GM19043 (cell line): ENCODE results near the gene PPP1R37.

Experiments used
- ATAC-seq: cut with Tn5 transposase; IDR thresholded peaks from one replicate; pipeline ENCODE4 v1.9.1; 2021; ENCODE audit warnings: low read depth; ENCODE audit not compliant: unreplicated experiment

Gene PPP1R37, protein sequence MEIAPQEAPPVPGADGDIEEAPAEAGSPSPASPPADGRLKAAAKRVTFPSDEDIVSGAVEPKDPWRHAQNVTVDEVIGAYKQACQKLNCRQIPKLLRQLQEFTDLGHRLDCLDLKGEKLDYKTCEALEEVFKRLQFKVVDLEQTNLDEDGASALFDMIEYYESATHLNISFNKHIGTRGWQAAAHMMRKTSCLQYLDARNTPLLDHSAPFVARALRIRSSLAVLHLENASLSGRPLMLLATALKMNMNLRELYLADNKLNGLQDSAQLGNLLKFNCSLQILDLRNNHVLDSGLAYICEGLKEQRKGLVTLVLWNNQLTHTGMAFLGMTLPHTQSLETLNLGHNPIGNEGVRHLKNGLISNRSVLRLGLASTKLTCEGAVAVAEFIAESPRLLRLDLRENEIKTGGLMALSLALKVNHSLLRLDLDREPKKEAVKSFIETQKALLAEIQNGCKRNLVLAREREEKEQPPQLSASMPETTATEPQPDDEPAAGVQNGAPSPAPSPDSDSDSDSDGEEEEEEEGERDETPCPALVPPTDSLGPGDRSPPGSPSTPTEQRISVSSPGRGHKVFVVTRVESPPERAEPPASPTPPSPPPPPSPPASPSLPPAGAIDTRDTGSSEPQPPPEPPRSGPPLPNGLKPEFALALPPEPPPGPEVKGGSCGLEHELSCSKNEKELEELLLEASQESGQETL

DNA sequence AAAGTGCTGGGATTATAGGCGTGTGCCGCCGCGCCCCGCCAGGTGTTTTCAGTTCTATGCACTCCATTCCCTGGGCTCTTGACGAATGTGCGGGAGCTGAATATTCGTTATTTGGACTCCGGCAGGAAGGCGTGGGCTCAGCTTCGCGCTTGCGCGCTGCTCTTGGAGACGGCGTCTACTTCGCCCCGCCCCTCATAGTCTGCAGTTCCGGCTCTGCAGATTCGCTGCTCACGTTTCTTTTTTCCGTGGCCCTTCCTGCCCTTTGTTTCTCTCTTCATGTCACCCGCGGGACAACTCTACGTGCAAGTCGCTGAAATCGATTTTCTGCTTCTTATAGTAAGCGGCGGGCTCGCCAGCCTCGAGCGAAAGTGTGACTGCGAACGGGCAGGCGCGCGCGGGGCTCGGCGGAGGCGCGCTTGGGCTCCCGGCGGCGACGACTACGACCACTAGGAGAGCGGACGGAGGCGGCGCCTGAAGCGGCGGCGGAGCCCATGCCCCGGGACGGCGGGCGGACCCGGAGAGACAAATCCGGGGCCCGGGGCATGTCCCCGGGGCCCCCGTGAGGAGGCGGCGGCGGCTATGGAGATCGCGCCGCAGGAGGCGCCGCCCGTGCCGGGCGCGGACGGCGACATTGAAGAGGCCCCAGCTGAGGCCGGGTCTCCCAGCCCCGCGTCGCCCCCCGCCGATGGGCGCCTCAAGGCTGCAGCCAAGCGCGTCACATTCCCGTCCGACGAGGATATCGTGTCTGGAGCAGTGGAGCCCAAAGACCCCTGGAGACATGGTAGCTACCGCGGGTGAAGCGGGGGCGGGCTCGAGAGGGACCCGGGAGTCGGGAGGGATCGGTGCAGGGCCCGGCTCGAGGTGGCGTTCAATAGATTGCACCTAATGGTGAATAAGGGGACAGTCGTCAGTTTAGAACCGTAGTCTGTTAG, at the start of gene PPP1R37:
Gene PPP1R37, plus strand, starts transcription at position 433 of the 932 bp plus-strand sequence. Its CDS starts 147 bp downstream, at position 580.
- ATAC-seq: peak; percentile 54

DNA sequence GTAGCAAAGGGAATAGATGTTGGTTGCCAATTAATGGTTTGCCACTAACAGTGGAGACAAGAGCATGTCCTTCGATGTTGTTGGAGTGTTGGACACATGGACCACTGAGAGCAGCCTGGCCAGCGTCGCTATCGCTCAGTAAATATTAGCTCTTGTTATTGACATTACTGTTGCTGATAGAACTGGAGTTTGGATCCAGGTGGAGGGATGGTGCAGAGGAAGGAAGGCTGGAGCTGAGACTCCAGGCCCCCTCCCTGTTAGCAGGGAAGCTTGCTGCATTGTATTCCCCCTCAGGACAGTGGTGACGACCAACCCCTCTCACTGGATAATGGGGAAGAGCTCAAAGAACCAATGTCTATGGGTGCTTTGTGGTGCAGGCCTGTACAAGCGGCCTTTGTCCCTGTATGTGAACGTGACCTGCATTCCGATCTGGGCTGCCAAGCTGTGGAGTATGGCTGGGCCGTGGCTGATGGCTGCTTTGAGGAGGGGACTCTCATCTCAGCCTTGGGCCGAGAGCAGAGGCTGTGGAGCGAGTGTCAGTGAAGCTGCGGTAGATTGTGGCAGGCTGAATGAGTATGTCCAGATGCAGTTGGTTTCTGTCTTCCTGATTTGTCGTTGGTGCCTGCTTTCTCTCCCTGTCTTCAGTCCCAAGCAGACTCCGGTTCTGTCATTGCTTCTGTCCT, 47.2 kb upstream of the PPP1R37 start:
- ATAC-seq: no peak

DNA sequence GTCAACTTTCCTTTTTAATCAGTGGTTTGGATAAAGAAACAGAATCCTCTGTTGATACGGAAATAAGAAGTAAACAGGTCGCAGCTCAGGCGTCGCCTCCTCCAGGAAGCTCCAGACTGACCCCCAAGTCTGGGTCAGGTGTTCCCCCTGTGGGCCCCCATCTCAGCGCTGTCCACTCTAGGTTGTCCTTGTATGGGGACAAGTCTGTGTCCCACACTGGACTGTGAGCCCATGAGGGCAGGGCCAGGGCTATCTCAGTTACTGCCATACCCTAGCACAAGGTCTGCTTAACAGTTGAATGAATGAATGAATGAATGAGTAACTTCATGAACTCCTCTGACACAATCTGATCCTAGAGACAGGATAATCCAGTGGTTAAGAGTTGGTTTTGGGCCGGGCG, 46.6 kb upstream of the PPP1R37 start:
- ATAC-seq: no peak

DNA sequence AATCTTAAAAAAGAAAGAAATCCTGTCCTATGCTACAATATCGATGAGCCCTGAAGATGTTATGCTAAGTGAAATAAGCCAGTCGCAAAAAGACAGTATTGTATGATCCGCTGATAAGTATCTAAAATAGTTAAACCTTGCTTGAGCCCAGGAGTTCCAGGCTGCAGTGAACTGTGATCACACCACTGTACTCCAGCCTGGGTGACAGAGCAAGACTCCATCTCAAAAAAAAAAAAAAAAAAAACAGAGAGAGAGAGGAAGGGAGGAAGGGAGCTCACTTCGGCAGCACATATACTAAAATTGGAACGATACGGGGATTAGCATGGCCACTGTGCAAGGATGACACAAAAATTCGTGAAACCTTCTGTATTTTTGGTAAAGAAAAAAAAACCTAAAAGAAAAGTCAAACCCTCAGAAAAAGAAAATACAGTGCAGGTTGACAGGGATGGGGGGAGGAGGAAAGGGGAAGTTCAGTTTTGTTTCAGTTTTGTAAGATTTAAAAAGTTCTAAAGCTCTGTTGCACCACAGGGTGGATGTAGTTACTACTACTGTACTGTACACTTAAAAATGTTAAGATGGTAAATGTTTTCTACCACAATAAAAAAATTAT, 45.7 kb upstream of the PPP1R37 start:
- no peak for ATAC-seq

DNA sequence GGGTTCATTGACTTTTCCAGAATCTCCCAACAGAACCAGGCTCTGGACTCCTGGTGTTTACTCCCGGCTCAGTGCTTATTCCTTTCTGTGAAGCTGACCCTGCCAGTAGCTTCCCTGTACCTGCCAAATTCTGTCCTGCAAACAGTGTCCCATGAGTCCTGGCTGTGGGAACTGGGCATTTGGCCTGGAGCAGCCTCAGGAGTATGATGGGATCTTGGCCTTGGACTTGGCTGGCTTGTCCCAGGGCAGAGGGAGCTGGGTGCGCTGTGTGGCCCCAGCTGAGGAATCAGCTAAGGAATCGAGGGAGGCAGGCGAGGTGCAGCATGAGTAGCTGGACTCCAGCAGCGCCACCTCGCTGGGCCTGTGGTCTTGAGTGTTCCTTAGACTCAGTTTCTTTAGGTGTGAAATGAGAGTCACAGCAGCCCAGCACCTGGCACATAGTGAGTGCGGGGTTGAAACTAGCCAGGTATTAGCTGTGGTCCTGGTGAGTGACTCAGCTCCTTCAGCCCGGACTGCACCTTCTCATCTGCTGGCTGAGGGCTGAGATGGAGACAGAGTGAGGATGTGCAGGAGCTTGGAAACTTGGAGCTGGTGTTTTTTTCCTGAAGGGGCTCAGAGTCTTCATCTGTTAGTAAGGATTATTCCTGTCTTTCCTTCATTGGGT, 43.8 kb upstream of the PPP1R37 start:
- ATAC-seq: no peak

DNA sequence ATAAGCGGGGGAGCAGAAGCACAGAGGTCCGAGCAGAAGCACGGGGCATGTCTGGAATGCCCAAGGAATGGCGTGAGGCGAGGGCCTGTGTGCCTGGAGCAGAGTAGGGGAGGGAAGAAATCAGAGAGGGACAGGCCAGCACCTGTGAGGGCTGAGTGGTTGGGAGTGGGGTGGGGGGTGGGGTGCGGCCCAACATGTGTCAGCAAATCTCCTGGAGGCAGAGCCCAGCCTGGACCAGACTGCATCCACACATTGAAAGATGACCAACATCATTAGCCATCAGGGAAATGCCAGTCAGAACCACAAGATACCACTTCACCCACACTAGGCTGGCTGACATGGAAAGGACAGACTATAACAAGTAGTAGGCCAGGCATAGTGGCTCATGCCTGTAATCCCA, 42.9 kb upstream of the PPP1R37 start:
- ATAC-seq: no peak

DNA sequence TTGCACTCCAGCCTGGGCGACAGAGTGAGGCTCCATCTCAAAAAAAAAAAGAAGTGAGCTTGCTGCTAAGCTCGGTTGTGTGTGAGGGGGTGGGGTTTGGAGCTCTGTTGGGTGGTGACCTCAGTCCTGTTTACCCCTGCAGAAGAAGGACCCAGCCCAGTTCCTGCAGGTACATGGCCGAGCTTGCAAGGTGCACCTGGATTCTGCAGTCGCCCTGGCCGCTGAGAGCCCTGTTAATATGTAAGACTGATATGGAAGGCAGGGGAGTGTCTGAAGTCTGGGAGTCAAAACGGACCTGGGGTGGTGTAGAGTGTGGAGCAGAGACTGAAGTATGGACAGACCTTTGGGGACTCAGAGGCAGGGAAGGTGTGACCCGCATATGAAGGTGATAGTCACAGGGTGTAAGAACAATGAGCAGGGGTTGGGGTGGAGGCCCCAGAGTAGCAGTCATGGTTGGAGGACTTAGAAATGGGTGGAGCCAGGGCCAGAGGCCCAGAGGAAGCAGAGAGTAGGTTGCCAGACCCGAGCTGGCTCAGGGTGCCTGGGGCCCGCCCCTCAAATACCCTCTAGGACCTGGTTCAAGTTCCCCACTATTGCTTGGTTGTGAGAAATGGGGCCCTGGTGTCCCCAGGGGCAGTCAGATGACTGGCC, 40.9 kb upstream of the PPP1R37 start:
- ATAC-seq: no peak

DNA sequence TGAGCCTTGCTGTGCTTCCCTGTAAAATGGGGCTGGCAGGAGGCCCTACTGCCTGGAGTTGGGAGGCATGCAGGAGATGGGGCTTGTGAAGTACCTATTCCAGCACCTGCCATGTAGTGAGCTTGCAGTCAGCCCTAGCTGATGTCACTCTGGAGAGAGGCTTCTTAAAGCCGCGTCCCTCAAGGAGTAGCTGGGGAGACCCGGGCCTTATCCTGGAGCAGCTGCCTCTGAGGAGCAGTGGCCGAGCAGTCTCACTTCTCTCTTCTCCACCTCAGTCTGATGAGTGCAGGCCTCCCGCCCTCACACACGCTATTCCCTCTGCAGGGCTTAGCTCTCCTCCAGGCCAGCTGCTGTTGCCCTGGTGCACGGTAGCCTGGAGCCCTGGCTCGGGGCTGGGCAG, 36.1 kb upstream of the PPP1R37 start:
- no peak for ATAC-seq

DNA sequence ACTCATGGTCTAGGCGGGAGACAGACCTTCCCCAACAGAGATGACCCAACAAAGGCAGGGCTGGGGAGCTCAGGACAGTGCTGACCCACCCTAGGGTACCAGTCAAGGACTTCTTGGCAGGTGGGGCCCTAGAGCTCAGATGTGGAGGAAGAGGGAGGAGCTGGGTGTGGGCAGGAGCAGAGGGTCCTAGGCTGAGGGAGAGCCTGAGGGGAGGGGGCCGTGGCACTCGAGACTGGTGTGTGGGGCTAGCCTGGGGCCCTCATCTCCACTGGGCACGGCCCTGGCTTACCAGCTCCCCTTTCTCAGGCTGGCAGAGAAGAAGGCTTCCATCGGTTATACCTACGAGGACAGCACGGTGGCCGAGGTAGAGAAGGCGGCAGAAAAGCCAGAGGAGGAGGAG, 35.5 kb upstream of the PPP1R37 start:
- ATAC-seq: no peak

DNA sequence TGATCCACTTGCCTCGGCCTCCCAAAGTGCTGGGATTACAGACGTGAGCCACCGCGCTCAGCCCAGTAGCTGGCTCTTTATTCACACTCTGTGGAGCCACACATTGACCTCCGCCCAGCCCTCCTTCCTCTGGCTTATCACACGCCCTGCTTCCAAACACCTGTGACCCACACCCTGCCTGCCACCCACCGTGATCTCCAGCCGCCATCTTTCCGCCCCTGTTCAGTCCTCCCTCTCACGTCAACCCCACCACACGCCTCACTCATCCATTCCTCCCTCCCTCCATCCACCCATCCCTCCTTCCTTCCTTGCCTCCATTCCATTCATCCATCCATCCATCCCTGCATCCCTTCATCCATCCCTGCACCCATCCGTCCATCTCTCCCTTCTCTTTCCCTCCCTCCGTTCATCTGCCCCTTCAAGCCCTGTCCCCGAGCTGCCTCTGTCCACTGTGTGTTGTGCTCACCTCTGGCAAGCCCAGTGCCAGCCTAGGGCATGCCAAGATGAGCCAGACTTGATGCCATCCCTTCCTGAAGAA, 34.3 kb upstream of the PPP1R37 start:
- ATAC-seq: no peak

DNA sequence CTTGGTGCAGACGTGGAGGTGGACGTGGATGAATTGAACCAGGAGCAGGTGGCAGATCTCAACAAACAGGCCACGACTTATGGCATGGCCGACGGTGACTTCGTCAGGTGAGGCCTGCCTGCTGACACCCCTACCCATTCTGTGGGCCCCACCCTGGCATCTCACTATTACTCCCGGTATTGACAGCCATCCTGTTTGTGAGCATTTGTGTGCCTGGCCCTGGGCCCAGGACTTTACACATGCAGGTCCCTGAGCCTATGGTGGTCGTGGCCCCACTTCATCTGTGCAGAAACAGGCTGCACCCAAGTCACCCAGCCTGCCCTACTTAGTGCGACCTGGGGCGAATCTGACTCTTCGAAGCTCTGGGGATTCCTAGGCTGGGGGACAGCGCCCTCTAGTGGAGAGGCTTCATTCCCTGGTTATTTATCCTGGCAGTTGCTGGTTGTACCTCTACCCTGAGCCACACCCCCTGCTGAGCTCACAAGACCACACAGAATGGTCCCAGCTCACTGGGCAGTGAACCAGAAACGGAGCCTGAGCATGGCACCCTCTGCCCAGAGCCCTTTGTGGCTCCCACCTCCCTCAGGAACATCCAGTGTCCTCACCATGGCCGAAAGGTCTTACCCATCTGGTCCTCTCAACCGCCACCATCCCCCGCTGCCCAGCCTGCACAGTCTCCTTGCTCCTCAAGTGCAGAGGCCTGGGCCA, 33.6 kb upstream of the PPP1R37 start:
- no peak for ATAC-seq

DNA sequence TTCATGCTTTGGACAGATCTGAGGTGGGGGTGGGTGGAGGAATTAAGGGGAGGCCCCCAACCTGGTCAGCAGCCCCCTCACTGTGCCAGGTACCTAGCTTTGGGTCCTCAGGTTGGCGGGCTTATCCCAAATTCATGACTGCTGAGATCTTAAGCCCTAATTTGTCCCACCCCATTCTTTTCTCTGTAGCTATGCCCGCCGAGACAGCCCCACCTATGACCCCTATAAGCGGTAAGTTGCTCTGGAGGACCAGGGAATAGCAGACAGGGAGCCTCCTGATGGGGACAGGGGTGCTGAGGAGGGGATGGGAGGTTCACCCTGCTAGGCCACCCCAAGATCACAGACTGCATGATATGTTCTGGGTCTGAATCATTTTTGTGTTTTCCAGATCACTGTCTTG, 31.0 kb upstream of the PPP1R37 start:
- no peak for ATAC-seq

DNA sequence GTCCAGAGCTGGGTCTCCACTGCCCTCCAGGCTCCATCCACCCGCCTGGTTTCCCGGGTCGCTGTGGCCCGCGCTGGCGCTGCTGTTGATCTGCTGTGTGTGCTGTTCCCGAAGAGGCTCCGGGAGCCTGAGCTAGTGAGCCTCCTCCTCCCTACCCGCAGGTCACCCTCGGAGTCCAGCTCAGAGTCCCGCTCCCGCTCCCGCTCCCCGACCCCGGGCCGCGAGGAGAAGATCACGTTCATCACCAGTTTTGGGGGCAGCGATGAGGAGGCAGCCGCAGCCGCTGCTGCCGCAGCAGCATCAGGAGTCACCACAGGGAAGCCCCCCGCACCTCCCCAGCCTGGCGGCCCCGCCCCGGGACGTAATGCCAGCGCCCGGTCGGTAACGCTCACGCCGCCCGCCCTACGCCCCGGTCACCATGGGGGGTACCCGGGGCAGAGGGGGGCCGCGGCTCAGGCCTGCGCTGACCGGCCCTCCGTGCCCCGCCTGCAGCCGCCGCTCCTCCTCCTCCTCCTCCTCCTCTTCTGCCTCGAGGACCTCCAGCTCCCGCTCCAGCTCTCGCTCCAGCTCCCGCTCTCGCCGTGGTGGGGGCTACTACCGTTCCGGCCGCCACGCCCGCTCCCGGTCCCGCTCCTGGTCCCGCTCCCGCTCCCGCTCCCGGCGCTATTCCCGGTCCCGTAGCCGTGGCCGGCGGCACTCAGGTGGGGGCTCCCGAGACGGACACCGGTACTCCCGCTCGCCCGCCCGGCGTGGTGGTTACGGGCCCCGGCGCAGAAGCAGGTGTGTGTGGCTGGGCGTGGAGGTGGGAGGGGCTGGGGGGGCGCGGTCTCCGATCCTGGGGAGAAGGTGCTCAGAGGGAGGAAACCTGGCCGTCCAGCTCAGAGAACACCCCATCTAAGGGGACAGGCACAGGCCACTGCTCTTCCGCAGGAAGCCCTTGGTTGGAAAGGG, 28.9 kb upstream of the PPP1R37 start:
- no peak for ATAC-seq

DNA sequence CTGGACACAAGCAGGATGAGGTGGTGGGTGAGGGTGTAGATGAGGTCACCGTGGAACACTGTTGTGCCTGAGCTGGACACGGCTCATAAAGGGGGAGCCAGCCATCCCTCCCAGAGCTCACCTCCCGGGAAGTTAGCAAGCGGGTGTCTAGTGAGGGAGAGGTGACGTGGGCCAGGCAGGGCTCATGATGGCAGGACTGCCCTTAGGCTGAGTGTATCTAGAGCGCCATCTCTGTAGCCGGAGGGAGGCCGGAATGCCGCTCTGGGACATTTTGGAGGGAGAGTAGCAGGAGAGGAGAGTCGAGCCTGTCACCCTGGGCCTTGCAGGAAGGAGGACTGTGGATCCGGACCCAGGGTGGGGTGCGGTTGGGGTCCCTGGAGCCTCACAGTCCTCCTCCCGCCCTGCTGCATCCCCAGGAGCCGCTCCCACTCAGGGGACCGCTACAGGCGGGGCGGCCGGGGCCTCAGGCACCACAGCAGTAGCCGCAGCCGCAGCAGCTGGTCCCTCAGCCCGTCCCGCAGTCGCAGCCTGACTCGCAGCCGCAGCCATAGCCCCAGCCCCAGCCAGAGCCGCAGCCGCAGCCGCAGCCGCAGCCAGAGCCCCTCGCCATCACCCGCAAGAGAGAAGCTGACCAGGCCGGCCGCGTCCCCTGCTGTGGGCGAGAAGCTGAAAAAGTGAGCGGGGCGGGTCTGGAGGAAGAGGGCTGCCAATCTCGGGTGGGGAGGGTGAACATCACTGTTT, 25.9 kb upstream of the PPP1R37 start:
- ATAC-seq: no peak

DNA sequence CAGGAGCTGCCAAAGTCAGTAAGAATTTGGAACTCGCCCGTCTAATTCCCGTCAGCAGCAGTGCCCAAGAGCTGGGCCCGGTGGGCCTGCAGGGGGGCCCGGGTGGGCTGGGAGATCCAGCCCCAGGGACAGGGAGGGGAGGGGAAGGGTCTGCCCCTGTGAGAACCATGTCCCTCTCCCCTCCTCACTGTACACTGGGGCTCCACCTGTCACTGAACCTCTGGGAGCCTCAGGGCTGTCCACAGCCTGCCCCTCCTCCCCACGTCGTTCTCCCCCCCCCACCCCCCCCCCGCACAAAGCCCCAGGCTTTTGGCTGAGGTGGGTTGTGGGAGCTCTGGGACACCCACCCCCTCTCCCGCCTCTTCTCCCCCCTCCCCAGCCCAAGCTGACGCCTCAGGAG, 24.9 kb upstream of the PPP1R37 start:
- ATAC-seq: no peak

DNA sequence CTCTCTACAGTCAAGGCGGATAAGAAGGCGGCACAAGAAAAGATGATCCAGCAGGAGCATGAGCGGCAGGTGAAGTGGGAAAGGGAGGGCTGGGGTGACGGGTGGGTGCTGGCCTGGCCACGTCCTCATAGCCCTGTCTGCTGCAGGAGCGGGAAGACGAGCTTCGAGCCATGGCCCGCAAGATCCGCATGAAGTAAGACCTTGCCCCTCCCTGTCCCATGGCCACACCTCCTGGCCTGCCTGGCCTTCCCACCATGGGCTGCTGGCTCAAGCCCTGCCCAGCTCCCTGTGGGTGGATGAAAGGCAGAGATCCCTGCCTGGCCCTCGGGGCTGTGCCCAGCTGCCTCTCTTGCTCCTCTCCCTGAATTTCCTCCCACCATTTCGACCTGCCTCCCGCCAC, 23.9 kb upstream of the PPP1R37 start:
- ATAC-seq: no peak
